Trophoblast cell (in vitro differentiated cells and primary cell): ENCODE measurements around the gene CACNG4.

Experiments
- DNase-seq, 2 donors: peaks; one replicate each; pipeline ENCODE4 v3.0.0-alpha.2; 2016
- H2AFZ ChIP-seq: 2 replicates; pipeline ENCODE4 v1.6.1; 2013; ENCODE audit warnings: low read length, moderate library complexity, mild to moderate bottlenecking; ENCODE audit not compliant: insufficient read depth, poor library complexity
- H2AK5ac ChIP-seq: 2 replicates; pipeline ENCODE4 v1.6.1; 2013; ENCODE audit warnings: mild to moderate bottlenecking, low read length
- H2BK120ac ChIP-seq: 2 replicates; pipeline ENCODE4 v1.6.1; 2013; ENCODE audit warnings: low read length, mild to moderate bottlenecking, moderate library complexity; ENCODE audit not compliant: insufficient read depth, poor library complexity
- H2BK12ac ChIP-seq: 2 replicates; pipeline ENCODE4 v1.6.1; 2013; ENCODE audit warnings: mild to moderate bottlenecking, low read length, moderate library complexity
- H2BK5ac ChIP-seq: 2 replicates; pipeline ENCODE4 v1.6.1; 2013; ENCODE audit warnings: low read length, low read depth, moderate library complexity, mild to moderate bottlenecking; ENCODE audit not compliant: poor library complexity
- H3K14ac ChIP-seq: 2 replicates; pipeline ENCODE4 v1.6.1; 2013; ENCODE audit warnings: mild to moderate bottlenecking, low read length
- H3K18ac ChIP-seq: 2 replicates; pipeline ENCODE4 v1.6.1; 2013; ENCODE audit warnings: mild to moderate bottlenecking, low read length
- H3K23ac ChIP-seq: 2 replicates; pipeline ENCODE4 v1.6.1; 2013; ENCODE audit warnings: low read length
- H3K27ac ChIP-seq: 2 replicates; pipeline ENCODE4 v1.5.1; 2013; ENCODE audit warnings: low read depth, mild to moderate bottlenecking, inconsistent platforms, low read length, moderate library complexity
- H3K27me3 ChIP-seq: 2 replicates; pipeline ENCODE4 v1.6.1; 2013; ENCODE audit warnings: inconsistent platforms, mild to moderate bottlenecking, low read length, moderate library complexity; ENCODE audit not compliant: insufficient read depth
- H3K36me3 ChIP-seq, 2 experiments: 1 replicate in 1 of 2; 2 replicates in 1 of 2; pipeline ENCODE4 v1.6.1; 2013; ENCODE audit warnings: low read length in 2 of 2, mild to moderate bottlenecking in 2 of 2, moderate library complexity in 1 of 2; ENCODE audit not compliant: insufficient read depth in 2 of 2, control insufficient read depth in 1 of 2
- H3K4ac ChIP-seq: 2 replicates; pipeline ENCODE4 v1.6.1; 2013; ENCODE audit warnings: low read depth, mild to moderate bottlenecking, low read length, moderate library complexity
- H3K4me1 ChIP-seq, 2 experiments: 1 replicate in 1 of 2; 2 replicates in 1 of 2; pipeline ENCODE4 v1.6.1; 2013; ENCODE audit warnings: low read length in 2 of 2, mild to moderate bottlenecking in 2 of 2, moderate library complexity in 1 of 2; ENCODE audit not compliant: insufficient read depth in 2 of 2, control insufficient read depth in 1 of 2
- H3K4me2 ChIP-seq: 2 replicates; pipeline ENCODE4 v1.6.1; 2013; ENCODE audit warnings: inconsistent platforms, mild to moderate bottlenecking, low read length, moderate library complexity
- H3K4me3 ChIP-seq: 2 replicates; pipeline ENCODE4 v1.5.1; 2013; ENCODE audit warnings: mild to moderate bottlenecking, low read depth, low read length, inconsistent platforms
- H3K79me1 ChIP-seq: one replicate; pipeline ENCODE4 v1.6.1; 2013; ENCODE audit warnings: low read length
- H3K79me2 ChIP-seq: 2 replicates; pipeline ENCODE4 v1.6.1; 2013; ENCODE audit warnings: low read length, mild to moderate bottlenecking; ENCODE audit not compliant: control insufficient read depth, insufficient read depth, poor library complexity
- H3K9ac ChIP-seq: 2 replicates; pipeline ENCODE4 v1.6.1; 2013; ENCODE audit warnings: mild to moderate bottlenecking, low read length
- H3K9me3 ChIP-seq: 2 replicates; pipeline ENCODE4 v1.6.1; 2013; ENCODE audit warnings: low read depth, mild to moderate bottlenecking, control low read depth, inconsistent platforms, low read length; ENCODE audit not compliant: insufficient read depth
- H4K12ac ChIP-seq: 2 replicates; pipeline ENCODE4 v1.6.1; 2013; ENCODE audit warnings: low read depth, mild to moderate bottlenecking, low read length, moderate library complexity
- H4K8ac ChIP-seq: 2 replicates; pipeline ENCODE4 v1.6.1; 2013; ENCODE audit warnings: low read depth, mild to moderate bottlenecking, low read length, moderate library complexity
- H4K91ac ChIP-seq: one replicate; pipeline ENCODE4 v1.6.1; 2013; ENCODE audit warnings: low read depth, mild to moderate bottlenecking, low read length, moderate library complexity
- WGBS: extraction: QIAGEN DNeasy Blood & Tissue Kit; methylation state at CpG from one replicate; pipeline ENCODE4 v1.1.7; 2013; ENCODE audit warnings: missing lambda C conversion rate; ENCODE audit not compliant: insufficient read length, insufficient coverage; ENCODE audit errors: extremely low coverage; 5-methylcytosine and 5-hydroxymethylcytosine counted together

Gene CACNG4

DNA sequence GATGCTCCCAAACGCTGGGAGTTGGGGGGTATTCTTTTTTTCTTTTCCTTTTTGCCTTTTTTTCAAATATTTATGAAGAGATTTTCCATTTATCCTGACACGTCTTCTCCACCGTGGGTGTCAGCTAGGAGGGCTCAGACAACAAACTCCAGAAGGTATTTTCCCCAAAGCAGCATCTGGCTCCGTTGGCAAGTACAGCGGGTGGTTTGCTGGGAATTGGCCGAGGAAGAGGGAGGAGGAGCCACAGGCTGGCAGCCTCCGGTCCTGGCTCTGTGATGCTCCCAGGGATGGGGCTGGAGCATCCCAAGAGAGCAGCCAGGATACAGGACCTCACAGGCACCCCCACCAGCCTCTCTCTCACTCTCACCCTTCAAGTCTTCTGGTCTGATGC is 10.9 kb upstream of the CACNG4 start:
- Histone ChIP-seq H3K4me2 (no peak overlapping the region), H3K4me3 (no peak overlapping the region), H3K14ac (peak overlapping the region; percentile 93), H3K23ac (no peak overlapping the region), H2BK12ac (peak overlapping the region; percentile 100), H3K9me3 (peaks cover 3% of the 10 kb centered on the region), H3K27me3 (no peaks in the 10 kb centered on the region), H3K18ac (no peak overlapping the region), H3K27ac (no peak overlapping the region), H3K79me2 (peaks cover 10% of the 10 kb centered on the region), H3K79me1 (peaks cover 45% of the 10 kb centered on the region), H3K4me1 (peaks cover 39 to 50% of the 10 kb centered on the region in 2 experiments), H3K36me3 (no peaks in the 10 kb centered on the region), H4K8ac (no peak overlapping the region), H3K9ac (no peak overlapping the region), H2BK5ac (peak overlapping the region; percentile 8), H3K4ac (no peak overlapping the region), H4K91ac (peak overlapping the region; percentile 98), H2BK120ac (peak overlapping the region; percentile 99), H2AFZ (no peak overlapping the region), H2AK5ac (peak overlapping the region; percentile 33), H4K12ac (no peak overlapping the region)
- no peak for DNase-seq
- no CpG with 5 or more reads among the region's 7 CpGs for WGBS

DNA sequence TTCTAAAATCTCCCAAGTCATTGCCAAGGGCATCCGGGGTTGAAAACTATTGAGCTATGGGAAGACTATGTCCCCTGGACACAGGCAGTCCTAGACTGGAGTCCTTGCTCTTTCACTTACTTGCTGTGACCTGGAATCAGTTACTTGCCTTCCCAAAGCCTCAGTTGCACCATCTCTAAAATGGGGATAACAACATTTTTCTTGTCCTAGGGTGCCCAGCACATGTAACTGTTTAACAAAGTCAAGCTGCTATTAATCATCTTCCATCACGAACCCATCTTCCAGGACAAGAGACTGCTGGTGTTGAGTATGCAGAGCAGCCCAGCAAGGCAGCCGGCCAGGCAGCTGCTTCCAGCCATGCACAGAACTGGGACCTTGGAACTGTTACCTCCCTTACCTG is 9.9 kb upstream of the CACNG4 start:
- Histone ChIP-seq H3K27ac (no peak overlapping the region), H3K79me2 (peaks cover 10% of the 10 kb centered on the region), H4K91ac (peak overlapping the region; percentile 71), H4K8ac (no peak overlapping the region), H4K12ac (no peak overlapping the region), H2AFZ (no peak overlapping the region), H3K4me2 (no peak overlapping the region), H3K9me3 (peaks cover 3% of the 10 kb centered on the region), H3K14ac (peak overlapping the region; percentile 32), H2AK5ac (peak overlapping the region; percentile 91), H3K23ac (no peak overlapping the region), H2BK12ac (peak overlapping the region; percentile 33), H2BK5ac (no peak overlapping the region), H3K4me3 (no peak overlapping the region), H3K4ac (no peak overlapping the region), H3K79me1 (peaks cover 43% of the 10 kb centered on the region), H3K9ac (no peak overlapping the region), H3K36me3 (no peaks in the 10 kb centered on the region), H3K4me1 (peaks cover 37 to 43% of the 10 kb centered on the region in 2 experiments), H2BK120ac (peak overlapping the region; percentile 5), H3K18ac (no peak overlapping the region), H3K27me3 (no peaks in the 10 kb centered on the region)
- no peak for DNase-seq
- no CpG with 5 or more reads among the region's 3 CpGs for WGBS

DNA sequence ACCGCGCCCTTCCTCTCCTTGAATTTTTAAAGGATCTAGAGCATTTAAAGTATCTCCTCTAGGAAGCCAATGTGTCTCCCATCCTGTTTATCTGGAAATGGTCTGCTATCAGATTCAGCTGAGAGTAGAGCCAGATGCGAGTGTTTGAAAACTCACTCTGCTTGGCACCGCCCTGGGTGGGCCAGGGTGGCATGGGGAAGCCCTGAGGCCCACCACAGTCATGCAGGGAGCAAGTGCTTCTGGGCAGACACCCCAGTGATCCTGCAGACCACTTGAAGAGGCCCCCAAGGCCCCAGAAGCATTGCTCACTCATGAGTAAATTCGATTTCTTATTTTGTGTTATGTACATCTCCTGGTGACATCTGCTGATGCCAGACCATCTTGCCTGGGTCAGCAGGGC is 8.7 kb upstream of the CACNG4 start:
- Histone ChIP-seq H3K27me3 (no peaks in the 10 kb centered on the region), H2BK5ac (no peak overlapping the region), H3K27ac (no peak overlapping the region)

DNA sequence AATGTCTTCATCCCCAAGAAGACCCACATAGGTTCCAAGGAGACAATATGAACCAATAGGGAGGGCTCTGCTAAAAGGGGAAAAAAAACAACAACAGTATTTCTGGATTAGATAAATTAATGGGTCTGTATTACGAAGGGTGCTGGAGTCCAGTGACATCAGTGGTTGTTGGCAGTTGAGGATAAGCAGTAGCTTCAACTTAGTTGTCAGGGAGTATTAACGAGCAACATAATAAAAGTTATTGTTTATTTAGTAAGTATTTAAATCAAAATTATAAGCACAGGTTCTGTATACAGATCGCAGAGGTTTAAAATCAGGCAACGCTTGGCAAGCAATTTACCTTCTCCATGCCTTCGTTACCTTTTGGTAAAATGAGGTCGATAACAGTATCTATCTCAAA is 7.6 kb upstream of the CACNG4 start:
- H3K27me3 ChIP-seq = no peaks in the 10 kb centered on the region
- no peak overlapping the region for H3K27ac ChIP-seq
- no peak overlapping the region for H3K4ac ChIP-seq
- H3K79me1 ChIP-seq = peaks cover 26% of the 10 kb centered on the region
- no peak overlapping the region for H3K23ac ChIP-seq
- H3K4me3 ChIP-seq = no peak overlapping the region
- H4K8ac ChIP-seq = no peak overlapping the region
- H3K36me3 ChIP-seq = no peaks in the 10 kb centered on the region
- no peak for DNase-seq
- H3K79me2 ChIP-seq = peaks cover 10% of the 10 kb centered on the region
- no peak overlapping the region for H3K14ac ChIP-seq
- no peak overlapping the region for H2AFZ ChIP-seq
- H3K9me3 ChIP-seq = no peaks in the 10 kb centered on the region
- no peak overlapping the region for H3K4me2 ChIP-seq
- H3K18ac ChIP-seq = no peak overlapping the region
- no peak overlapping the region for H2BK5ac ChIP-seq
- H3K4me1 ChIP-seq = peaks cover 25 to 27% of the 10 kb centered on the region in 2 experiments
- no peak overlapping the region for H2BK120ac ChIP-seq
- WGBS = no CpG with 5 or more reads among the region's 6 CpGs
- H4K91ac ChIP-seq = no peak overlapping the region
- H2AK5ac ChIP-seq = no peak overlapping the region
- H2BK12ac ChIP-seq = no peak overlapping the region
- H3K9ac ChIP-seq = no peak overlapping the region
- H4K12ac ChIP-seq = no peak overlapping the region

More for the DNA sequence above, 8.7 kb upstream of the CACNG4 start:
- H3K9ac ChIP-seq = no peak overlapping the region
- no peak overlapping the region for H3K18ac ChIP-seq
- peaks cover 32 to 34% of the 10 kb centered on the region in 2 experiments for H3K4me1 ChIP-seq
- peak overlapping the region; percentile 59 for H4K91ac ChIP-seq
- H3K4me2 ChIP-seq = no peak overlapping the region
- H3K23ac ChIP-seq = no peak overlapping the region
- no CpG with 5 or more reads among the region's 5 CpGs for WGBS
- H3K79me2 ChIP-seq = peaks cover 10% of the 10 kb centered on the region
- H2AK5ac ChIP-seq = no peak overlapping the region
- H3K4ac ChIP-seq = no peak overlapping the region
- H3K4me3 ChIP-seq = no peak overlapping the region
- no peak overlapping the region for H2AFZ ChIP-seq
- no peak overlapping the region for H4K12ac ChIP-seq
- no peak overlapping the region for H3K14ac ChIP-seq
- peaks cover 37% of the 10 kb centered on the region for H3K79me1 ChIP-seq
- peak overlapping the region; percentile 42 for H2BK12ac ChIP-seq
- no peak overlapping the region for H2BK120ac ChIP-seq
- no peak overlapping the region for H4K8ac ChIP-seq
- no peak for DNase-seq
- no peaks in the 10 kb centered on the region for H3K9me3 ChIP-seq
- H3K36me3 ChIP-seq = no peaks in the 10 kb centered on the region
